NCI-H1694 treated with DMSO at 0.1 percent for 48 hours (cell line): ENCODE results near the gene TRAF1.

Experiments
- DNase-seq: peaks from one replicate; lab custom pipeline; 2025; lab: John Stamatoyannopoulos, UW

Gene TRAF1

GRCh38 chr9:120905315-120906164 is 21.1 kb downstream of the TRAF1 start:
- DNase-seq, result no peak

GRCh38 chr9:120904978-120905301 is 21.7 kb downstream of the TRAF1 start:
- no peak for DNase-seq

- no peak for DNase-seq
Observed at GRCh38 chr9:120904061-120904977, 22.3 kb downstream of the TRAF1 start.

- DNase-seq, result no peak
Observed at GRCh38 chr9:120902569-120903535, 23.7 kb downstream of the TRAF1 start.

GRCh38 chr9:120901755-120902568 is 24.6 kb downstream of the TRAF1 start:
- no peak for DNase-seq

- DNase-seq, result no peak
Observed at GRCh38 chr9:120900824-120901223, 25.8 kb downstream of the TRAF1 start.

- DNase-seq, result no peak
Observed at GRCh38 chr9:120899490-120900068, 27.0 kb downstream of the TRAF1 start.

- DNase-seq, result no peak
Observed at GRCh38 chr9:120898396-120898795, 28.2 kb downstream of the TRAF1 start.

- no peak for DNase-seq
Observed at GRCh38 chr9:120895951-120896350, 30.6 kb downstream of the TRAF1 start.

- no peak for DNase-seq
Observed at GRCh38 chr9:120894321-120895148, 32.1 kb downstream of the TRAF1 start.

GRCh38 chr9:120893611-120894307 is 32.8 kb downstream of the TRAF1 start:
- DNase-seq, result no peak

- no peak for DNase-seq
Observed at GRCh38 chr9:120892748-120893610, 33.6 kb downstream of the TRAF1 start.

GRCh38 chr9:120891884-120892747 is 34.5 kb downstream of the TRAF1 start:
- no peak for DNase-seq

GRCh38 chr9:120891245-120891883 is 35.2 kb downstream of the TRAF1 start:
- DNase-seq, result no peak

- no peak for DNase-seq
Observed at GRCh38 chr9:120890320-120891244, 36.0 kb downstream of the TRAF1 start.
